ENCODE results near the gene SERPIND1. TPM values are rescaled to one million over a fixed set of nuclear protein-coding genes. Genes with fewer than 3 reads are reported as not detected.

Gene SERPIND1
- total RNA-seq, 1 donor: not detected

DNA sequence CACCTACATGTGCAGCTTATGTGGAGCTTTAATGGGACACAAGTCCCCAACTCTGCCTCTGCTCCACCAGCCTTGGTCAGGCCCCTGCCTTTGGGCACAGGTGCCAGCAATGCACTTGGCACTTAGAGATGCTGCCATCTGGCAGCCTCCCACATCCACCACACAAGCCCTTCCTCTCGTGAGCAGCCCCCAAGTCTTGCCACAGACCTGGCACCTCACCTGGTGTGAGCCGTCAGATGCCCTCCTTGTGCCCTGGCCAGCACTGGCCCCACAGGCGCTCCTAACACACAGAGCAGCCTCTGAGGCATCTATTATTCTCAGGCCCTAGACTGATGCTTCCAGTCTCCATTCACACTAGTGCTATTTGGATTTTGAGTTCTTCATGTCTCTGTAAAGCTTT, 24.5 kb upstream of the SERPIND1 start:
- no peak overlapping the region for H3K27ac ChIP-seq (ENCODE audit: low read depth, low read length)
- peaks cover 41% of the 10 kb centered on the region for H3K36me3 ChIP-seq (ENCODE audit: insufficient read depth, low read length)
- H3K79me2 ChIP-seq (ENCODE audit: insufficient read depth, low read length): no peaks in the 10 kb centered on the region
- H3K4me1 ChIP-seq (ENCODE audit: insufficient read depth, low read length): peaks cover 19% of the 10 kb centered on the region
- H3K9me3 ChIP-seq (ENCODE audit: low read depth, low read length): no peaks in the 10 kb centered on the region
- H4K20me1 ChIP-seq (ENCODE audit: insufficient read depth, low read length): peaks cover 2% of the 10 kb centered on the region
- H2AFZ ChIP-seq (ENCODE audit: low read length): no peak overlapping the region
- peak; percentile 38 for DNase-seq (ENCODE audit: insufficient read length, low spot score, missing footprints)
- no peaks in the 10 kb centered on the region for H3K27me3 ChIP-seq (ENCODE audit: insufficient read depth, low read length)
- no peak overlapping the region for H3K4me3 ChIP-seq (ENCODE audit: insufficient read depth, low read length)
- TF ChIP-seq, protein P1, sequence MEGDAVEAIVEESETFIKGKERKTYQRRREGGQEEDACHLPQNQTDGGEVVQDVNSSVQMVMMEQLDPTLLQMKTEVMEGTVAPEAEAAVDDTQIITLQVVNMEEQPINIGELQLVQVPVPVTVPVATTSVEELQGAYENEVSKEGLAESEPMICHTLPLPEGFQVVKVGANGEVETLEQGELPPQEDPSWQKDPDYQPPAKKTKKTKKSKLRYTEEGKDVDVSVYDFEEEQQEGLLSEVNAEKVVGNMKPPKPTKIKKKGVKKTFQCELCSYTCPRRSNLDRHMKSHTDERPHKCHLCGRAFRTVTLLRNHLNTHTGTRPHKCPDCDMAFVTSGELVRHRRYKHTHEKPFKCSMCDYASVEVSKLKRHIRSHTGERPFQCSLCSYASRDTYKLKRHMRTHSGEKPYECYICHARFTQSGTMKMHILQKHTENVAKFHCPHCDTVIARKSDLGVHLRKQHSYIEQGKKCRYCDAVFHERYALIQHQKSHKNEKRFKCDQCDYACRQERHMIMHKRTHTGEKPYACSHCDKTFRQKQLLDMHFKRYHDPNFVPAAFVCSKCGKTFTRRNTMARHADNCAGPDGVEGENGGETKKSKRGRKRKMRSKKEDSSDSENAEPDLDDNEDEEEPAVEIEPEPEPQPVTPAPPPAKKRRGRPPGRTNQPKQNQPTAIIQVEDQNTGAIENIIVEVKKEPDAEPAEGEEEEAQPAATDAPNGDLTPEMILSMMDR (IDR thresholded peaks at IDR 0.05; ENCODE audit: extremely low read depth, low read depth, low read length): no peak
- H3K4me2 ChIP-seq (ENCODE audit: insufficient read depth, low read length): no peak overlapping the region

DNA sequence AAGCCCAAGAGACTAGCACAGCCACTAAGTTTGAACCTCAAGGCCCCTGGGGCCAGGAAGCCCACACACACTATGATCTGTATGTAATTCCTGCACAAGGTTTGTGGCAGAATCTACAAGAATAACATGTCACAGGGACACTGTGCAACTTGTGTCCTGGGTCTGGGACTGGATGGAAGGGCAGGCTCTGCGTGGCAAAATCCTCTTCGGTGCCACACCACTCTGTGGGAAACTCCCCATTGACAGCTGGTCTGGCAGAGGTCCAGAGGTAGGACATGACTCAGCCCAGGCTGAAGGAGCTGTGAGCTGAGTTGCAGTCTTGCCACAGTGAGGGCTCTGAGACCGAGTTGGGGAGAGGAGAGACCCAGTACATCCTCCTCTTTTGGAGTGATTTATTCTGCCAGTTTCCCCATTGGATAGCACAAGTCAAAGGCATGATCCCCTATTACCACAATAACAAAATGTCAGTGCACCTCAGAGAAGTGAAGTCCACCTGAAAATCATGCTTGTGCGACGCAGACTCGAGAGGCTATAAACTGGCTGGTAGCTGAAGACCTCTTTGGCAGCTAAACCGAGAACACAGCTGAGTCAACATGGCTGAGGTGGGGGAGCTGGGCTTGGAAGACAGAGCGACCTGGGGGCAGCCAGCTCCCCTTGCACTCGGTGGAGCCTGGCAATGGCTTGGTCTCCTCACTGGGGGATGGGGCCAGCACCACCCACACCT, 23.3 kb upstream of the SERPIND1 start:
- Histone ChIP-seq H3K27me3 (ENCODE audit: insufficient read depth, low read length) (no peaks in the 10 kb centered on the region), H3K4me2 (ENCODE audit: insufficient read depth, low read length) (peak overlapping the region; percentile 39), H3K4me3 (ENCODE audit: insufficient read depth, low read length) (peak overlapping the region; percentile 11), H3K27ac (ENCODE audit: low read depth, low read length) (peak overlapping the region; percentile 13), H3K36me3 (ENCODE audit: insufficient read depth, low read length) (peaks cover 34% of the 10 kb centered on the region), H3K4me1 (ENCODE audit: insufficient read depth, low read length) (peaks cover 19% of the 10 kb centered on the region), H3K9me3 (ENCODE audit: low read depth, low read length) (no peaks in the 10 kb centered on the region), H4K20me1 (ENCODE audit: insufficient read depth, low read length) (peaks cover 2% of the 10 kb centered on the region), H3K79me2 (ENCODE audit: insufficient read depth, low read length) (no peaks in the 10 kb centered on the region), H2AFZ (ENCODE audit: low read length) (no peak overlapping the region)
- TF ChIP-seq, protein P1 (IDR thresholded peaks at IDR 0.05; ENCODE audit: extremely low read depth, low read depth, low read length): no peak
- peak; percentile 97 for DNase-seq (ENCODE audit: insufficient read length, low spot score, missing footprints)

DNA sequence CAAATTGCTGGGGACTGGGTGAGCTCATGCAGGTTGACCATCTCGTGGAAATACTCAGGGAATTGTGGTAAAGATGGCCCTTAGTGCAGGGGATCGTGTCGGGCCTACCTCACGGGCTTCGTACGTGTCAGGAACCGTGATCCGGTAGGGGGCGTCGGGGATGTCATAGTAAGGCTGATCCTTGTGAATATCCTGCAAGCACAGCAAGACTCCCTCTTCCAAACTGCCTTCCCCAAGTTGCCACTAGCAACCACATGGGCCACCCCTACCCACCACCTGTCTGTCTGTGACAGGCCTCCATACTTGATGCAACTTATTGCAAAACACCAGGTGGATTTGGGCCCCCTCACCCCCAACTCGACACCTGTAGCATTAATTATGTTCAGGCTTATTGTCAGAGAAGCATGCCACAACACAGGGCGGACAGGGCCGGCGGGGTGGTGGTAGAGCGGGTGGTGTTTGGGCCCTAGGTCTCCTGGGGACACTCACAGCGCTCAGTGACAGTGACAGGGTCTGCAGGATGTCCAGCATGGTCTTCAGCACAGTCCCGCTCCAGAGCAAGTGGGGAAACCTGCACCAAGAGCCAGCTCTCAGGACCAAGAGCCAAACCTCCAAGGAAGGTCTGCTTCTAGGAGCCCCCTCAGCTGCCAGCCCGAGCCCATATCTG, 22.6 kb upstream of the SERPIND1 start:
- Histone ChIP-seq H3K4me2 (ENCODE audit: insufficient read depth, low read length) (no peak overlapping the region), H2AFZ (ENCODE audit: low read length) (no peak overlapping the region), H3K4me1 (ENCODE audit: insufficient read depth, low read length) (peaks cover 19% of the 10 kb centered on the region), H3K27me3 (ENCODE audit: insufficient read depth, low read length) (no peaks in the 10 kb centered on the region), H3K79me2 (ENCODE audit: insufficient read depth, low read length) (no peaks in the 10 kb centered on the region), H3K4me3 (ENCODE audit: insufficient read depth, low read length) (peak overlapping the region; percentile 11), H4K20me1 (ENCODE audit: insufficient read depth, low read length) (peaks cover 2% of the 10 kb centered on the region), H3K9me3 (ENCODE audit: low read depth, low read length) (no peaks in the 10 kb centered on the region), H3K36me3 (ENCODE audit: insufficient read depth, low read length) (peaks cover 34% of the 10 kb centered on the region), H3K27ac (ENCODE audit: low read depth, low read length) (no peak overlapping the region)
- peak; percentile 15 for DNase-seq (ENCODE audit: insufficient read length, low spot score, missing footprints)
- TF ChIP-seq, protein P1 (IDR thresholded peaks at IDR 0.05; ENCODE audit: extremely low read depth, low read depth, low read length): no peak

DNA sequence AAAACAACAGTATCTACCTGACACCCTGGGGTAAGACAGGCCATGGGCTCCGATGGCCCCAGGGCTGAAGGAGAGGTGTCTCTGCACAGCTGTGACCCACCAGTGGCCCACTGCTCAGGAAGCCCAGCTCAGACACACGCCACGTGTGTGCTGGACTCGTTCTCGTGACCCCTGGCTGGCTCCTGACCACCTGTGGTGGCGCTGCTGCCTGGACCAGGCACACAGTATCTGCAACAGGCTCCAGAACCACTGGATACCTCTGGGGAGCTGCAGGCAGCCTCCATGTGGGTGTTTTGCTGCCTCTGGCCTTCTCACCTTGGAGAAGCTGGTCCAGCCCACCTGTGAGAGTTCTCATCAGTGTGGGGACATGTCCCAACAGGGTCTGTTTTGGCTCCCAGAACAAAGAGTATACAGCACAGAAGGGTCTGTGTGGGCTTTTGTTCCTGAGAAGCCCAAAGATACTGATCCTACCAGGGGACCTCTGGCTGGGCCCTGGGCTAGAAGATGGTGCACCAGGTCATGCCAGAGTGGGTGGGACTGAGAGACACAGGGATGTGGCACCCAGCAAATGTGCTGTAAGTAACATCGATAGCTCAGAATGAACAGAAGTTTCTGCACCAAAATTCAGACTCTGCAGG, 21.7 kb upstream of the SERPIND1 start:
- H3K9me3 ChIP-seq (ENCODE audit: low read depth, low read length): no peaks in the 10 kb centered on the region
- peak; percentile 0 for DNase-seq (ENCODE audit: insufficient read length, low spot score, missing footprints)
- H4K20me1 ChIP-seq (ENCODE audit: insufficient read depth, low read length): peaks cover 2% of the 10 kb centered on the region
- TF ChIP-seq, protein P1 (IDR thresholded peaks at IDR 0.05; ENCODE audit: extremely low read depth, low read depth, low read length): no peak
- H3K27ac ChIP-seq (ENCODE audit: low read depth, low read length): no peak overlapping the region
- H3K27me3 ChIP-seq (ENCODE audit: insufficient read depth, low read length): no peaks in the 10 kb centered on the region
- H3K4me3 ChIP-seq (ENCODE audit: insufficient read depth, low read length): no peak overlapping the region
- H2AFZ ChIP-seq (ENCODE audit: low read length): no peak overlapping the region
- H3K79me2 ChIP-seq (ENCODE audit: insufficient read depth, low read length): no peaks in the 10 kb centered on the region
- H3K4me2 ChIP-seq (ENCODE audit: insufficient read depth, low read length): no peak overlapping the region
- H3K36me3 ChIP-seq (ENCODE audit: insufficient read depth, low read length): peaks cover 31% of the 10 kb centered on the region
- peaks cover 19% of the 10 kb centered on the region for H3K4me1 ChIP-seq (ENCODE audit: insufficient read depth, low read length)
